ENCODE measurements around the gene TMEM151A. TPM values are rescaled to one million over a fixed set of nuclear protein-coding genes. Genes with fewer than 3 reads are reported as not detected.

TMEM151A gene
- total RNA-seq (ENCODE audit: low replicate concordance): 2.1 and 2.6 TPM in 2 replicates
- long read RNA-seq: 0 reads

- no peaks in the 10 kb centered on the region for H3K9me3 Mint-ChIP-seq
- H3K4me1 Mint-ChIP-seq (ENCODE audit: unreplicated experiment): peaks cover 18% of the 10 kb centered on the region
- H3K36me3 Mint-ChIP-seq: peaks cover 3% of the 10 kb centered on the region
- H3K27ac Mint-ChIP-seq: peak within 1 kb of the TSS; percentile 98
- H3K4me3 Mint-ChIP-seq: peak within 1 kb of the TSS; percentile 93
- H3K27me3 Mint-ChIP-seq: peaks cover 47% of the 10 kb centered on the region
- DNase-seq (ENCODE audit: extremely low spot score, unreplicated experiment): no peak
- TF ChIP-seq, protein P1, sequence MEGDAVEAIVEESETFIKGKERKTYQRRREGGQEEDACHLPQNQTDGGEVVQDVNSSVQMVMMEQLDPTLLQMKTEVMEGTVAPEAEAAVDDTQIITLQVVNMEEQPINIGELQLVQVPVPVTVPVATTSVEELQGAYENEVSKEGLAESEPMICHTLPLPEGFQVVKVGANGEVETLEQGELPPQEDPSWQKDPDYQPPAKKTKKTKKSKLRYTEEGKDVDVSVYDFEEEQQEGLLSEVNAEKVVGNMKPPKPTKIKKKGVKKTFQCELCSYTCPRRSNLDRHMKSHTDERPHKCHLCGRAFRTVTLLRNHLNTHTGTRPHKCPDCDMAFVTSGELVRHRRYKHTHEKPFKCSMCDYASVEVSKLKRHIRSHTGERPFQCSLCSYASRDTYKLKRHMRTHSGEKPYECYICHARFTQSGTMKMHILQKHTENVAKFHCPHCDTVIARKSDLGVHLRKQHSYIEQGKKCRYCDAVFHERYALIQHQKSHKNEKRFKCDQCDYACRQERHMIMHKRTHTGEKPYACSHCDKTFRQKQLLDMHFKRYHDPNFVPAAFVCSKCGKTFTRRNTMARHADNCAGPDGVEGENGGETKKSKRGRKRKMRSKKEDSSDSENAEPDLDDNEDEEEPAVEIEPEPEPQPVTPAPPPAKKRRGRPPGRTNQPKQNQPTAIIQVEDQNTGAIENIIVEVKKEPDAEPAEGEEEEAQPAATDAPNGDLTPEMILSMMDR (conservative IDR thresholded peaks at IDR 0.05): no peak
Observed at GRCh38 chr11:66291706-66292542, at the start of gene TMEM151A. Gene TMEM151A, plus strand, starts transcription at chr11:66291894. Its CDS starts 120 bp downstream, at chr11:66292014.

GRCh38 chr11:66242095-66242765 lies 49.5 kb upstream of the TMEM151A start:
- TF ChIP-seq, protein P1 (conservative IDR thresholded peaks at IDR 0.05): no peak
- H3K4me3 Mint-ChIP-seq: no peak overlapping the region
- H3K9me3 Mint-ChIP-seq: no peaks in the 10 kb centered on the region
- H3K27me3 Mint-ChIP-seq: no peaks in the 10 kb centered on the region
- H3K36me3 Mint-ChIP-seq: no peaks in the 10 kb centered on the region
- no peak overlapping the region for H3K27ac Mint-ChIP-seq
- no peaks in the 10 kb centered on the region for H3K4me1 Mint-ChIP-seq (ENCODE audit: unreplicated experiment)
- DNase-seq (ENCODE audit: extremely low spot score, unreplicated experiment): no peak

- TF ChIP-seq, protein P1 (conservative IDR thresholded peaks at IDR 0.05): no peak
- Mint-ChIP-seq H3K36me3 (no peaks in the 10 kb centered on the region), H3K27ac (peak overlapping the region; percentile 29)
Observed at GRCh38 chr11:66243782-66244535, 47.7 kb upstream of the TMEM151A start.

GRCh38 chr11:66247295-66247694 lies 44.4 kb upstream of the TMEM151A start:
- Mint-ChIP-seq H3K27ac (no peak overlapping the region), H3K27me3 (no peaks in the 10 kb centered on the region), H3K9me3 (no peaks in the 10 kb centered on the region), H3K4me1 (ENCODE audit: unreplicated experiment) (no peaks in the 10 kb centered on the region), H3K36me3 (peaks cover 12% of the 10 kb centered on the region), H3K4me3 (no peak overlapping the region)
- TF ChIP-seq, protein P1 (conservative IDR thresholded peaks at IDR 0.05): no peak
- DNase-seq (ENCODE audit: extremely low spot score, unreplicated experiment): no peak

More at GRCh38 chr11:66243782-66244535, 47.7 kb upstream of the TMEM151A start:
- no peaks in the 10 kb centered on the region for H3K4me1 Mint-ChIP-seq (ENCODE audit: unreplicated experiment)
- no peaks in the 10 kb centered on the region for H3K9me3 Mint-ChIP-seq
- no peak overlapping the region for H3K4me3 Mint-ChIP-seq
- H3K27me3 Mint-ChIP-seq: no peaks in the 10 kb centered on the region
- no peak for DNase-seq (ENCODE audit: extremely low spot score, unreplicated experiment)

DNA sequence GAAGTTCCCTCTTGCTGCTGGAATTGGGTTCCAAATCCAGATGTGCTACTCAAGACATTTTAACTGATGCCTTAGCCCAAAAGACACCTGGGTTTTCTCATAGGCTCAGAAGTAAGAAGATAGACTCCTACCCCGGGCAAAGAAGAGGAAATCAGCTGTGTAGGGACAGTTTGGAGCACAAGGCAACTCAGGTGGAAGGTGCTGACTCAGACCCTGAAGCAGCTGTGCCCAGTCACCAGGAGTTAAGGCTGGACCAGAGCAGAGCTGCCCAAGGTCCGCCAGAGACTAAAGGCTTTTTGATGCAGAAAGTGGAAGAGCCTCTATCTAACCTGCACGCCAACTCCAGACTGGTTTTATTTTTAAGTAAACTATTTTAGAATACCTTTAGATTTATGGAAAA lies 43.9 kb upstream of the TMEM151A start:
- H3K4me1 Mint-ChIP-seq (ENCODE audit: unreplicated experiment): no peaks in the 10 kb centered on the region
- no peaks in the 10 kb centered on the region for H3K9me3 Mint-ChIP-seq
- H3K27ac Mint-ChIP-seq: no peak overlapping the region
- peaks cover 12% of the 10 kb centered on the region for H3K36me3 Mint-ChIP-seq
- no peaks in the 10 kb centered on the region for H3K27me3 Mint-ChIP-seq
- TF ChIP-seq, protein P1 (conservative IDR thresholded peaks at IDR 0.05): no peak
- no peak overlapping the region for H3K4me3 Mint-ChIP-seq
- no peak for DNase-seq (ENCODE audit: extremely low spot score, unreplicated experiment)
